Stimulated activated CD4-positive, alpha-beta T cell treated with anti-CD3 and anti-CD28 coated beads, Interleukin-12 subunit alpha, Interleukin-12 subunit beta, amount 100 ng/mL, for 48 hours (primary cell): ENCODE results near the gene ANKEF1.
"Not testable (repeated sequence)": the region's sequence is repeated elsewhere in the genome, so short reads cannot be mapped to it uniquely, and the experiment has no call there.

Experiments used
- DNase-seq, 3 donors: peaks; one replicate each; pipeline ENCODE4 v3.0.0-alpha.2; 2020; ENCODE audit warnings: low read depth in 2 of 3, low spot score in 1 of 3

The ANKEF1 gene

DNA sequence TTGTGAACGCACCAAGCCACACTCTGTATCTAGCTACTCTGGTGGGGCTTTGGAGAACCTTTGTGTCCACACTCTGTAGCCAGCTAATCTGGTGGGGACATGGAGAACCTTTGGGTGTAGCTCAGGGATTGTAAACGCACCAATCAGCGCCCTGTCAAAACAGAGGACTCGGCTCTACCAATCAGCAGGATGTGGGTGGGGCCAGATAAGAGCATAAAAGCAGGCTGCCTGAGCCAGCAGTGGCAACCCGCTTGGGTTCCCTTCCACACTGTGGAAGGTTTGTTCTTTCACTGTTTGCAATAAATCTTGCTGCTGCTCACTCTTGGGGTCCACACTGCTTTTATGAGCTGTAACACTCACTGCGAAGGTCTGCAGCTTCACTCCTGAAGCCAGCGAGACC is 2.5 kb upstream of the ANKEF1 start:
- DNase-seq = not testable (repeated sequence)

GRCh38 chr20:10033905-10034650 is 709 bp upstream of the ANKEF1 start:
- DNase-seq = no peak

GRCh38 chr20:10036321-10036720 is 1.5 kb downstream of the ANKEF1 start:
- not testable (repeated sequence) for DNase-seq

DNA sequence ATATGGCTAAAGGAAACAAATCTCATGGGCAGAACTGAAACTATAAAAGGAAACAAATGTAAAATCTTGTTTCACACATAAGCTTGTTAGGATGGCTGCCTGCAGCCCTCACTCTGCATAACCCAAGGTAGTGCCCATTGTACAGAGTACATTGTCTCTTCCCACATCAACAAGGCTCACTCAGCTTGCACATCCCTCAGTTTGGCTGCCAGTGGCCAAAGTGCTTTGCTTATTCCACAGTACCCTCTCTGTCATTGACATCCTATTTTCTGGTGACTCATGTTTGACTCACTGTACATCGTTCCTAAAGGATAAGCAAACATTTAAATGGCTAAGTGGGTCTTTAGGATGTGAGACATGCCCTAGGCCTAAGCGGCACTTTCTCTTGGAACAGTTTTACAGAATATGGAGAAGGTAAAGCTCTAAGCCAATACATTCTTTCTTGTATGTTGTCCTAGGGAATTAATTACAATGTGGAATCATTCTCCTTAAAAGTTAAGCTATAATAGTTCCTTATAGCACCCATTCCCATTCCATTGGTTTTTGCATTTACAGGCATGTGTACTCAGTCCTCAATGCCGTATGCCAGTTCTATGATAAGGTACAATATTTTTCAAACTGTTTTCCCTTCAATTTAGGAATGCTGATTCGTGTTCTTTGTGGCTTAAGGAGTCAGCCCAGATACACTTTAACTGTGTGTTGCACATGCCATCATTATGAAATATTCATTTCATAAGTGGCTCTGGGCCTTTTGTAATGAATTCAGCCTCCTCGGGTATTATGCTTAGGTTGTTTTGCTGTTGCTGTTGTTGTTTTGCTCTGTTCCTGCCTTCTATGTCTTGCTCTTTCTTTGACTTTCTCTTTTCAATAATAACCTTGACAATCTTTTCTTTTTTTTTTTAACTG is 5.5 kb downstream of the ANKEF1 start:
- DNase-seq = no peak

- DNase-seq = no peak
Measured at GRCh38 chr20:10042086-10042485, 7.3 kb downstream of the ANKEF1 start.

- no peak for DNase-seq
Measured at GRCh38 chr20:10047427-10047826, 12.6 kb downstream of the ANKEF1 start.

- no peak for DNase-seq
Measured at GRCh38 chr20:10051185-10051584, 16.4 kb downstream of the ANKEF1 start.

GRCh38 chr20:10059006-10059405 is 24.2 kb downstream of the ANKEF1 start:
- no peak for DNase-seq

DNA sequence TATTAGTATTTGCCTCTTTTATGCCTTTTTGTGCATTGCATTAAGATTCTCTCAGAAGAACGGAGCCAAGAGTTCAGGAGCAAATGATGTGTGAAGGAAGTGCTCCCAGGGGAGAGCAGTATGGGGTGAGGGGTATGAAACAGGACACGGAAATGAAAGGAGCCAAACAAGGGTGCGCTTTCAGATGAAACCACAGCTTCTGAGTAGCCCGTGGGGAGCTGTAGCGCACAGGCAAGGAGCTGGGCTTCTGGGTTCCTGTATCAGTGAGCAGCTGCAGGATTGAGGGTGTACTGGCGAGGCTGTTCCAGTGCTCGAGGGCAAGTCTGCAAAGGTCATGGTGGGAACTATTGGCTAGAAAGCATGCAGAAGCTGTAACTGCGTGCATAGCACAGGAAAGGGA is 25.4 kb downstream of the ANKEF1 start:
- no peak for DNase-seq

GRCh38 chr20:10061641-10062040 is 26.9 kb downstream of the ANKEF1 start:
- no peak for DNase-seq

GRCh38 chr20:10063482-10063881 is 28.7 kb downstream of the ANKEF1 start:
- no peak for DNase-seq

GRCh38 chr20:10064611-10065010 is 29.8 kb downstream of the ANKEF1 start:
- no peak for DNase-seq

DNA sequence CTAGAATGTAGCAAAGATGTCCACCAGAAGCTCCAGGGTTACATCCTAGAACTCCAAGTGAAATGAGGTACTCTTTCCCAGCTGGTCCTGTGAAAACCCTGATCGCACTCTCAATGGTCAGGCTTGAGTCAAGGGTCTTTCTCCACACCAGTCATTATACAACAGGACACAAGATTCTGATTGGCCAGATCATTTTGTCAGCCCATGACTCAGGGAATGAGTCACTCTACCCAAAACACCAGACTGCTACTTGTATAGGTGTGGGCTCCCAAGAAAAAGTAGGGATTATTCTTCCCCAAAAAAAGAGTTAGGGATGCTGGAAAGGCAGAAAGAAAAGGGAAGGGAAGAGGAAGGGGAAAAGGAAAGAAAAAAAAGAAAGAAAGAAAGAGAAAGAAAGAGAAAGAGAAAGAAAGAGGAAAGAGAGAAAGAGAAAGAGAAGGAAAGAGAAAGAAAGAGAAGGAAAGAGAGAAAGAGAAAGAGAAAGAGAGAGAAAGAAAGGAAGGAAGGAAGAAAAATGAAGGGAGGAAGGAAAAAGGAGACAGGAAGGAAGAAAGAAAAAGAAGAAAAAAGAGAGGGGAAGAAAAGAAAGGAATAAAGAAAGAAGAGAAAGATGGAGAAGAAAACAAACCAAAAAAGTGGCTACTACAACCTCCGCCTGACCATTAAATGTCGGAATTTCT is 30.5 kb downstream of the ANKEF1 start:
- no peak for DNase-seq

DNA sequence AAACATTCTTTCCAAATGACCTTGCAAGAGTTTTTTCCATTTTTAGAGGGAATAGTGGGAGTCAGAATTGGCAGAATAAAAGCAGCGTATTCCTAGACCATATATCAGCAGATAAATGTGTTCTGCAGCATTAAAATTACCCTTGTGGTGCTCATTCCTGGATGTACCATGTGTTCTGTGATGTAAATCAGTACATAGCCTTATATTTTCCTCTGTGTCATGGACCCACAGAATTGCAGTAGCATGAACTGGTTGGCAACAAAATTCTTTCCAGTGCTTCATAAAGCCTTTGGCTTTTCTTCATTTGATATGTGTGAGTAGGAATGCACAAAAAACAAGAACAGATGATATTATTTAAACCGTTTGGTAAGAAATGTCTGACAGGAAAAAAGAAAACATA is 32.5 kb downstream of the ANKEF1 start:
- no peak for DNase-seq

GRCh38 chr20:10074513-10074912 is 39.7 kb downstream of the ANKEF1 start:
- DNase-seq = no peak

DNA sequence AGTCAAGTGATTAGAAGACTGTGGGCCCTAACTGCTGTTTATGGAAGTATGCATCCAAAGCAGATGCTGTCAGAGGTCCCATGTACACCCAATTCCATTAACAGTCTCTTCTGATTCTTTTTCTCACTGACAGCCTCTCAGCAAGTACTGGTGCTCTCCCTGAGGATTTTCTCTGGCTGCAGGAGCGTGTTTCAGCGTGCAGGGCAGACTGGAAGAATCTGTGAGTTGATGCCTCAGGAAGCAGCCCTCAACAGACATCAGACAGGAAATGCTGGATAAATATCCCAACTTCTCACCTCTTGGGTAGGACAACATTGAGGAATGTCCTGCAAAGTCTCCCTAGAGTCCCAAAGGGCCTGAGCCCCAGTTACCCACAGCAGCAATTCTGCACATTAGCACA is 40.8 kb downstream of the ANKEF1 start:
- DNase-seq = no peak

DNA sequence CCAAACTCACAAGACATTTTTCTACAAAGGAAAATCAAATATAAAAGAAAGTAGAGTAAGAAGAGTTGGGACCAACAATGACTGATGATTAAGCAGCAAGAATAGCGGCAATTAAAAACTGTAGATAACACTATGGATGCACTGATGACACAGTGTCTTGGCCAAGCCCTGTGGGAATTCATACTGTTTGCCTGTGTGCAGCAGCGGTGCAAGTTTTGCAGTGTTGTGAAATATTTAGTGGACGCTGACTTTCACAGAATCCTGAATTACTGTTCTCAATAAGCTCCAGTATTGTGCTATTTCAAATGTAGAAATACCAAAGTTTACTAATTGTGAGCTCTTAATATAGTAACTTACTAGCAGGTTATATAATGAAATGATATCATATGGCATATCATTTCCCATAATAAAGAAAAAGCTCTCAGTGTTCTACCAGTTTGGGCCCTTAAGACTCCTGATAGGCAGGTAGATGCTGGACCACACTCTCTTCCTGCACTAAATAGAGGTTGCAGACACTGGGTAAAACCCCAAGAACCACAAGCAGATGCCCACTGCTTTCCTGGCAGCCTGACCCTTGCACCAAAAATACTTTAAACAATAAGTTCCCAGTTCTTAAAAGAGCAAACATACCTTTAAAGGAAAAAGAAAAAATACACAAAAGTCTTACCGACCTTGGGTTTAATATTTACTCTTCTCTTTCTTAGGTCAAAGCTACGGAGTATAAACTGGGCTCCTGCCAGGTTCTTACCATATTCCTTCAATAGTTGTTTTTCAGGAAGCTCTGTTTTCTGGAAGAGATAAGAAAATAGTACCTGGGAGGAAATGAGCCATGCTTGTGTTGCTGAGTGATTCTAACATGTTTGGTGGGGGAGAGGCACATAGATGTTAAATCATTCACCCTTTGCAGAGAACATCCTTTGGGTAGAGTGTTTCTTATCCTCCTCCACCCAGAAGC is 41.6 kb downstream of the ANKEF1 start:
- no peak for DNase-seq

DNA sequence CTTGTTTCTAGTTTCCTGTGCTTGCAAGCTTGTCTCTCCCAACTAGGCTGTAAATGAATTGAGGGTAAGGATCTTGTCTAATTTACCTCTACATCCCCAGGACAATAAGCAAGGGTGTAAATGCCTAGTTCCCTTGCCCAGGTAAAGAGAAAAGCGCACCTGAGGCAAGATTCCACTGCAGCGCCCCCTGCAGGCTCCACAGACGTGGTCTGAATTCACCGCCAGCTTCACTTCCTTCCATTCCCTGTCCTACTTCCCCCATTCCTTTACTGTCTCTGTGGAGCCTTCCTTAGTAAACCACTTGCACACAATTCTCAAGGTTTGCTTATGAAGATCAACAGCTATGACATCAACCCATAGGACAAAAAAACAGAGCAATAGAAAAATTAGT is 42.3 kb downstream of the ANKEF1 start:
- DNase-seq = no peak

GRCh38 chr20:10077886-10078285 is 43.1 kb downstream of the ANKEF1 start:
- DNase-seq = no peak

DNA sequence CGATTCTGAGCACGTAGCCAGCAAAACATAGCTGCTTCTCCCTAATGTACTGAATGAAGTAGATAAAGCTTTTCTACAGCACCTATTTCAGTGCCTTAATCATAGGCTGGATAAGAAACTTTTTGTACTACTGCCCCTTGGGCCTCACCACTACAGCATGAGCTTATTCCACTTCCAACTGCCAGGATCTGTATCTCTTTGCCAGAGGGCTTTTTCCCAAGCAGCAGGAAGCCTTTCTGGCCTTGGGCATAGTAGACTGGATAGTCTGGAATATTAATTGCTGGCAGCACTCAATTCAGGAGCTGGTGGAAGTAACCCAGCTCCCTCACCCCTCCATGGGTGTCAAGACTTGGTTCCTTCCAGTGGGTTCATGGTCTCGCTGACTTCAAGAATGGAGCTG is 43.6 kb downstream of the ANKEF1 start:
- no peak for DNase-seq

DNA sequence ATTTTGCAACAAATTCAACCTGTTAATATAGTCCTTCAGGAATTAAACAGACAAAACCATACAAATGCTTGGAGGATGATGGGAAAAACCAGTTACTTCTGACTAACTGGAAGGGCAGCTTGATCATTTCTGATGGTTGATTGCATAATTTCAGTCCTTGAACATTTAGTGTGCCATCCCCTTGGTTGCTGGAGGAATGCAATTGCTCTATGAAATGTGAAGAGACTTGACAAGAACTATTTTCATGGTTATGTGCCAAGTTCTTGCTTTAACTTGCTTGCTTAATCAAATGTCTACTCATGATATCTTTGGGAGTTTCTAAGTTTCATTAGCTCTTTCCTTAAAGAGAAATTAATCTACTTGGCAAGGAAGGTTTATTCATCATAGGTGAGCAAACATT is 45.2 kb downstream of the ANKEF1 start:
- DNase-seq = no peak
